ENCODE measurements around the gene NOSIP. TPM values are rescaled to one million over a fixed set of nuclear protein-coding genes. Genes with fewer than 3 reads are reported as not detected.

Gene NOSIP
- total RNA-seq, 2 donors from 2014 or later, result 50.6 to 73.2 TPM

GRCh38 chr19:49592486-49593232, 12.3 kb upstream of the NOSIP start:
- peak in 1 of 4 donors; percentile 31 for DNase-seq
- Histone ChIP-seq H3K27ac (peak overlapping the region; percentile 33 to 86 (median 82)), H3K36me3 (replicated peaks in 1 of 2; ENCODE audit: insufficient read depth in 1 of 2, low read depth in 2 of 2) (peaks cover 3 to 12% of the 10 kb centered on the region in 2 donors), H3K27me3 (no peaks in the 10 kb centered on the region), H3K4me1 (peaks cover 24% of the 10 kb centered on the region), H3K9me3 (no peaks in the 10 kb centered on the region), H3K4me3 (peak overlapping the region in 1 of 2 donors; percentile 71)
- no peak for TF ChIP-seq POLR2A (IDR thresholded peaks at IDR 0.05)
- no peak for TF ChIP-seq CTCF (IDR thresholded peaks at IDR 0.05)
- 2 to 7% methylated on average over 21 to 28 of the region's 28 CpGs for WGBS, 2 donors
- no peak for ATAC-seq
- intact Hi-C loops (cut with DNase I), result no loop called here

DNA sequence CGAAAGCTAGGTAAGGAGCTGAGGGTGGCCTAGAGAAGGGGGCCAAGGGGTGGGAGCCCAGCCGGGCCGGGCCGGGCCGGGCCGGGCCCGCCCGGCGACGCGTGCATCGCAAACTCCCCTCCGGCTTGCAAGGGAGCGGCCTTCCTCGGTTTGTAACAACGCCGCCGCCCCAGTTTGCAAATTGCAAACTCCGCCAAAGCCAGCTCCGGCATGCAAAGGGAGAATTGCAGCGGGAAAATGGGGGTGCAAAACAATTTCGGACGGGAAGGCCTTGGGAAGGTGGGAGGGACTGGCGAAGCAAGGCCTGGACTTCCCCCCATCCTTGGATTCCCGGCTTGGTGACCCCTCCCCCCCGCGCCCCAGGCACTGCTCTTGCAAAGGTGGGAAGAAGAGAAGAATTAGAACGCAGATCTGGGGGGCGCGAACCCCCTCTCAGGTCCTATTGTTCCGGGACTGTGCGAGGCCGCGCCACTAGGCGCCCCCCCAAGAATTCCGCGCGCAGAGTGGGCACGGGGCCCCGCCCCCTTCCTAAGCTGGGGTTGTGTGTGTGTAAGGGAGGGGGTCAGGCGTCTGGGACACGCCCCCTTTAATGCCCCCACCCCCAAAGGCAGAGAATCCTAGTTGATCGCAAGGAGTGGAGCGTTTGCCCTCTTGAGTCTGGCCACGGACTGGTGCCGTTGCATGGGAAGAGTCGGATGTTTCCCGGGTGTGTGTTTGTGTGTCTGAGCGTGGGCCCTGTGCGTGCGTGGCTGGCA, 11.6 kb upstream of the NOSIP start:
- TF ChIP-seq CTCF (IDR thresholded peaks at IDR 0.05) (no peak), POLR2A (IDR thresholded peaks at IDR 0.05) (no peak)
- no peaks in the 10 kb centered on the region for H3K9me3 ChIP-seq
- WGBS, 2 donors, result 0 to 1% methylated on average over 26 to 51 of the region's 51 CpGs
- H3K4me1 ChIP-seq, result peaks cover 24% of the 10 kb centered on the region
- peaks cover 3 to 12% of the 10 kb centered on the region in 2 donors for H3K36me3 ChIP-seq (replicated peaks in 1 of 2; ENCODE audit: insufficient read depth in 1 of 2, low read depth in 2 of 2)
- peak overlapping the region; percentile 66 to 71 for H3K4me3 ChIP-seq
- ATAC-seq, result no peak
- DNase-seq, result peak; percentile 39 to 50 (median 45)
- H3K27ac ChIP-seq, result peak overlapping the region; percentile 26 to 86 (median 82)
- intact Hi-C loops (cut with DNase I), result no loop called here
- H3K27me3 ChIP-seq, result no peaks in the 10 kb centered on the region

DNA sequence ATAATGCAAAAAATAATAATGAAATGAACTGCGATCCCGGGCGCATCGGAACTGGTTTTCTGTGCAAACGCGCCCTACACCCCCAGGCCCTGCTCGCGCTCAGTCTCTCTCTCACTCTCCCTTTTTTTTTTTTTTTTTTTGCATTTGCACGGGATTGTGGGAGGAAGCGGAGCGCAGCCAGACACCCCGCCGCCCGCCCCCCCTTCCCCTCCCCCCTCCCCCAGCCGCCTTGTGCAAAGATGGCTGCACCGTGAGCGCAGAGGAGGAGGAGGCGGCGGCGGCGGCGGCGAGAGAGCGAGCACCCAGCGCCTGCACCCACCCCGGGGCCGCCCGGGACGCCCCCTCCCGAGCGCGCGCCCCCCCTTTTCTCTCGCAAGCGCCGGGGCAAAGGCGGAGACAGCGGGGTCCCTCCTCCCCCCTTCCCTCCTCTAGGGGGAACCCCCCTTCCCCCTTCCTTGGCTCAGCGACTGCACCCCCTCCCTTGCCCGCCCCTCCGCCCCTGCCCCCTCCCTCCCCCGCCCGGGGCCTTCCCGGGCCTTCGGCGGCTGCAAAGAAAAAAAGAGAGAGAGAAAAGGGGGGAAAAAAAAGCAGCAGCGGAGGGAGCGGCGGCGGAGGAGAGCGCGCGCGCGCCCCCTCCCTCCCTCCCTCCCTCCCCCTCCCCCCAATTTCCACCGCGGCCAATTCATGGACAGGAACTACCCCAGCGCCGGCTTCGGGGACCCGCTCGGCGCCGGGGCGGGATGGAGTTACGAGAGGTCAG, 10.8 kb upstream of the NOSIP start, which contains the start of gene PRR12:
Gene PRR12, plus strand, starts transcription at position 212 of the 760 bp plus-strand sequence. Its CDS starts 473 bp downstream, at position 685.
- TF ChIP-seq POLR2A (IDR thresholded peaks at IDR 0.05), result no peak
- TF ChIP-seq CTCF (IDR thresholded peaks at IDR 0.05), result no peak
- Histone ChIP-seq H3K27ac (peak within 1 kb of the TSS; percentile 79 to 89 (median 86)), H3K27me3 (no peaks in the 10 kb centered on the region), H3K9me3 (no peaks in the 10 kb centered on the region), H3K36me3 (replicated peaks in 1 of 2; ENCODE audit: insufficient read depth in 1 of 2, low read depth in 2 of 2) (peaks cover 3 to 10% of the 10 kb centered on the region in 2 donors), H3K4me1 (peaks cover 24% of the 10 kb centered on the region), H3K4me3 (peak within 1 kb of the TSS; percentile 66 to 71)
- DNase-seq (peak; percentile 64 to 70 (median 68)), ATAC-seq (peak; percentile 57)
- WGBS, 2 donors, result 0% methylated on average over 14 to 50 of the region's 66 CpGs
- intact Hi-C loops (cut with DNase I), result no loop called here

DNA sequence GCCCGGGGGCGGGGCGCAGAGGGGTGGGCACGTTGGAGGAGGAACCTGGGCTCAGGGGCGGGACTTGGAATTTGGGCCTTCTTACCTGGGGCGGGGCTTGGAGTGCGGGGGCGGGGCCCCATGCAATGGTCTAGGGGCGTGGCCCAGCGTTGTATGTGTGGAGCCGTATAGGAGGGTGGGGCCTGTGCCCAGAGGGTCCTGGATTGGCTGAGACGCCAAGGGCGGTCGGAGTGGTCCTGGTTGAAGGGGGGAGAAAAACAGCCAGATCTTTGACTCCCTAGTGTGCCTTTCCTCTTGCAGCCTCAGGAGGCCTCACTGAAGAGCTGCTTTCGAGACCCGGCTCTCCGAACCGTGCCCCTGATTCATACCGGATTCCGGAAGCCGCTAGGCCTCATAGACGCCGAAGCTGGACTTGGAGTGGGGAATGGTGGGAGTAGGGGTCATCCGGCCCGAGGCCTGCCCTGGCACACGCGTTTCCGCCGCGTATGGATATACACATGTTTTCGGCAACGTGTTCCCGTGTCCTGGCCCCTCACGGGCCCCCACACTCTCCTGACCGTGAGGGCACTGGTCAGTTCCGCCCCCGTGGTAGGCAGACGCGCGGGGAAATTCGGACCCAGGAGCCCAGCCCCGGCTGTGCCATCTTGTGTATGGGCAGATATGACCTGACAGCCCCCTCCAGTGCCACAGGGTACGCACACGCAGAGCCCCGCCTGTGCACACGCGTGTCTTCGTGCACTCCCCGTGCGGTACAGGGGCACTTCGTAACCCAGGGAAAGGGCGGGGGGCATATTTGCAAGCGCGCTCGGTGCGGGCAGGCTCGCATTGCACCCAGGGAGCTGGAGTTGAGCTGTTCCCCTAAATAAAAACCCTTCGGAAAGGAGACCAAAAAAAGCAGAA, 10.0 kb upstream of the NOSIP start:
- Histone ChIP-seq H3K9me3 (no peaks in the 10 kb centered on the region), H3K36me3 (replicated peaks in 1 of 2; ENCODE audit: insufficient read depth in 1 of 2, low read depth in 2 of 2) (peaks cover 3 to 7% of the 10 kb centered on the region in 2 donors), H3K27ac (peak overlapping the region; percentile 79 to 89 (median 86)), H3K4me1 (peaks cover 24% of the 10 kb centered on the region), H3K27me3 (no peaks in the 10 kb centered on the region), H3K4me3 (peak overlapping the region; percentile 66 to 71)
- DNase-seq (peak; percentile 97 to 99 (median 98)), ATAC-seq (peak; percentile 85)
- TF ChIP-seq POLR2A (IDR thresholded peaks at IDR 0.05) (peak; percentile 34 to 82 (median 72)), CTCF (IDR thresholded peaks at IDR 0.05) (peak in 4 of 7 experiments; percentile 9 to 17 (median 12))
- 0% methylated on average over 11 to 52 of the region's 58 CpGs for WGBS, 2 donors
- intact Hi-C loops (cut with DNase I), result no loop called here
